ENCODE results near the gene ENSA.
"Not testable (repeated sequence)": the region's sequence is repeated elsewhere in the genome, so short reads cannot be mapped to it uniquely, and the experiment has no call there.

- not testable (repeated sequence) for TF ChIP-seq CTCF, POLR2A (IDR thresholded peaks at IDR 0.05)
Observed at GRCh38 chr1:150605451-150605731, 24.0 kb downstream of the ENSA start.

Data from right lobe of liver (tissue), 4 donors.